K562 (cell line): ENCODE data around the gene DNAAF3. TPM values are rescaled to one million over a fixed set of nuclear protein-coding genes. Genes with fewer than 3 reads are reported as not detected.

ENCODE experiments used
- ARNT ChIP-seq, 2 experiments: fragments of 450-650 bp; IDR thresholded peaks; 2 replicates each; pipeline ENCODE4 v1.6.1; 2016; ENCODE audit warnings: mild to moderate bottlenecking in 1 of 2
- CBFB ChIP-seq: sonication (generic); formaldehyde crosslinking; IDR thresholded peaks from 2 replicates; pipeline ENCODE4 v1.4.0; 2020; ENCODE audit warnings: mild to moderate bottlenecking, missing genetic modification reagents
- DNMT1 ChIP-seq: fragments of 450-650 bp; IDR thresholded peaks from 2 replicates; pipeline ENCODE4 v1.6.1; 2016; ENCODE audit warnings: antibody characterized with exemption, mild to moderate bottlenecking
- ELF4 ChIP-seq: fragments of 450-650 bp; formaldehyde crosslinking; IDR thresholded peaks from 2 replicates; pipeline ENCODE4 v1.4.0; 2022; ENCODE audit warnings: missing genetic modification characterization
- ERF ChIP-seq: fragments of 450-650 bp; formaldehyde crosslinking; IDR thresholded peaks from 2 replicates; pipeline ENCODE4 v1.4.0; 2020; ENCODE audit warnings: mild to moderate bottlenecking, mixed read lengths
- FIP1L1 ChIP-seq: fragments of 200-400 bp; formaldehyde crosslinking; IDR thresholded peaks from 2 replicates; pipeline ENCODE4 v1.6.1; 2018; ENCODE audit warnings: mild to moderate bottlenecking, low read depth, low read length; ENCODE audit not compliant: poor library complexity, severe bottlenecking
- HDAC1 ChIP-seq, 2 experiments: fragments of 450-650 bp; IDR thresholded peaks; 2 replicates each; pipeline ENCODE4 v1.6.1; 2016 to 2017; ENCODE audit warnings: inconsistent platforms in 1 of 2, mild to moderate bottlenecking in 1 of 2, moderate library complexity in 1 of 2
- MED1 ChIP-seq: sonication (generic); formaldehyde crosslinking; IDR thresholded peaks from 2 replicates; pipeline ENCODE4 v1.8.1; 2023; ENCODE audit warnings: missing genetic modification reagents, borderline replicate concordance
- RB1 ChIP-seq: fragments of 450-650 bp; IDR thresholded peaks from 2 replicates; pipeline ENCODE4 v1.6.1; 2017; ENCODE audit warnings: low read depth, mild to moderate bottlenecking
- RFX7 ChIP-seq: fragments of 250-450 bp; sonication (Bioruptor Pico); IDR thresholded peaks from 2 replicates; pipeline ENCODE4 v1.5.1; 2021; ENCODE audit warnings: mild to moderate bottlenecking
- SMARCC2 ChIP-seq: fragments of 450-650 bp; IDR thresholded peaks from 2 replicates; pipeline ENCODE4 v1.6.1; 2017; ENCODE audit warnings: antibody characterized with exemption, moderate library complexity, mild to moderate bottlenecking, low read depth
- YY1 ChIP-seq, 3 experiments: IDR thresholded peaks; 2 replicates each; pipeline ENCODE4 v1.6.1; 2011; ENCODE audit warnings: low read length in 2 of 3, mild to moderate bottlenecking in 2 of 3, moderate library complexity in 2 of 3, borderline replicate concordance in 1 of 3, control low read depth in 1 of 3, low read depth in 1 of 3; ENCODE audit not compliant: insufficient read depth in 3 of 3, insufficient replicate concordance in 2 of 3, control insufficient read depth in 1 of 3, insufficient read length in 1 of 3; ENCODE audit errors: extremely low read depth in 1 of 3
- ZNF124 ChIP-seq: sonication (generic); formaldehyde crosslinking; IDR thresholded peaks from 2 replicates; pipeline ENCODE4 v1.8.1; 2022; ENCODE audit warnings: missing genetic modification reagents
- ZNF134 ChIP-seq: fragments of 250-450 bp; sonication (Bioruptor Pico); conservative IDR thresholded peaks from 2 replicates; pipeline ENCODE4 v1.4.0; 2020
- ZNF696 ChIP-seq: fragments of 250-450 bp; sonication (Bioruptor Pico); conservative IDR thresholded peaks from 2 replicates; pipeline ENCODE4 v1.4.0; 2020; ENCODE audit warnings: mild to moderate bottlenecking, moderate library complexity
- polyA plus RNA-seq, 8 experiments: library from polyadenylated mRNA; depleted of rRNA in 4 of 8; stranded (reverse) in 5 of 8; unstranded in 3 of 8; fragments of >200 nt; fragmentation: Nextera tagmentation in 2 of 8; fragmentation: Illumina TruSeq in 1 of 8; extraction: Ambion mirVana in 2 of 8; extraction: Trizol in 1 of 8; gene quantifications; 2 replicates each; pipeline versions ENCODE4 v1.2.1 to v1.2.3, GENCODE V29; 2011 to 2014; ENCODE audit warnings: inconsistent platforms in 1 of 8, missing spikeins in 1 of 8
- total RNA-seq, 7 experiments: library from RNA; depleted of rRNA in 6 of 7; stranded (reverse); fragments of >200 nt in 6 of 7; fragmentation: Illumina TruSeq in 2 of 7; extraction: Trizol in 2 of 7; gene quantifications; 2 replicates each; pipeline versions ENCODE4 v1.2.1 to v1.2.3, GENCODE V29; 2011 to 2021; ENCODE audit warnings: low replicate concordance in 1 of 7
- TF ChIP-seq, protein P1 (sequence below): fragments of 250-450 bp; sonication (Bioruptor Pico); IDR thresholded peaks from 2 replicates; pipeline ENCODE4 v1.8.0; 2021; ENCODE audit warnings: moderate library complexity, mild to moderate bottlenecking, inconsistent platforms
- TF ChIP-seq, protein P2 (sequence below): fragments of 450-650 bp; IDR thresholded peaks from 2 replicates; pipeline ENCODE4 v1.6.1; 2017; ENCODE audit warnings: antibody characterized with exemption
- TF ChIP-seq, protein P3 (sequence below), 2 experiments: IDR thresholded peaks; 2 replicates each; pipeline ENCODE4 v1.6.1; 2011; ENCODE audit warnings: borderline replicate concordance in 1 of 2, control low read depth in 1 of 2, low read depth in 1 of 2, low read length in 1 of 2, mild to moderate bottlenecking in 1 of 2, mixed read lengths in 1 of 2, moderate library complexity in 1 of 2; ENCODE audit not compliant: insufficient read depth in 1 of 2, insufficient read length in 1 of 2, poor library complexity in 1 of 2, severe bottlenecking in 1 of 2; ENCODE audit errors: extremely low read depth in 1 of 2
- TF ChIP-seq, protein P4 (sequence below): fragments of 250-450 bp; sonication (Bioruptor Pico); IDR thresholded peaks from 2 replicates; pipeline ENCODE4 v1.8.0; 2022; ENCODE audit warnings: inconsistent platforms
- TF ChIP-seq, protein P5 (sequence below): sonication (generic); formaldehyde crosslinking; IDR thresholded peaks from 2 replicates; pipeline ENCODE4 v1.8.0; 2022; ENCODE audit warnings: mild to moderate bottlenecking, missing genetic modification reagents

DNAAF3 gene
- total and polyA plus RNA-seq, 9 of the 15 experiments (the other 6 are each of a cell fraction or from before 2014, with no cell fraction given): 21.6 to 61.5 (median 43.0) TPM

DNA sequence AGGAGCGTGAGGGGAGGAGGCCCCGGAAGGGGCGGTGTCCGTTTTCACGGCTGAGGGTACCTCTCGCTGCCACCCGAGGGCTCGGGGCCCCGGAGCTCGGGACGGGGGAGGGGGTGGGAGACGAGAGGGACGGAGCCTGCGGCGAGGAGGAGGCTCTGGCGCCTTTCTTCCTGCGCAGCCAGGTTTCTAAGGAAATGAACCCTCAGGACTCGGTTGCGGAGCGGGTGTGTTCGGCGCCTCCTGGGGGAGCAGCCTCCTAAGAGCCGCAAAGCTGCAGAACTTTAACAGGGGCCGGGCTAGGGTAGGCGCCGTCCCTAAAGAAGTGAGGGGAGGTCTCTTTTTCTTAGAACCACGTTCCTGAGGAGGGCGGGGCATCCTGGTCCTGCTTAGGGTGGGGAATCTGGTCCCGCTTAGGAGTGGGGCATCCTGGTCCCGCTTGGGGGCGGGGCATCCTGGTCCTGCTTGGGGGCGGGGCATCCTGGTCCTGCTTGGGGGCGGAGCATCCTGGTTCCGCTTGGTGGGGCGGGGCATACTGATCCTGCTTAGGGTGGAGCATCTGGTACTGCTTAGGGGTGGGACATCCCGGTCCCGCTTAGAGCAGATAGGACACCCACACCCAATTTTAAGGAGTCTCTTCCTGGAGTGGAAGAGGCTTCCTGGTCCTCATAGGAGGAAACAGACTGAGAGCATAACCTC, 7.4 kb upstream of the DNAAF3 start (continued):
- TF ChIP-seq ARNT (IDR thresholded peaks at IDR 0.05): no peak
- TF ChIP-seq RFX7 (CRISPR knock-in tag): no peak
- TF ChIP-seq HDAC1 (IDR thresholded peaks at IDR 0.05): peak in 1 of 2 experiments; percentile 27; a peak in 2 of 4 replicates
- no peak for TF ChIP-seq ZNF134 (CRISPR knock-in tag)
- TF ChIP-seq FIP1L1: no peak
- TF ChIP-seq MED1 (CRISPR knock-in tag): no peak
- TF ChIP-seq SMARCC2: no peak
- TF ChIP-seq, protein P1, sequence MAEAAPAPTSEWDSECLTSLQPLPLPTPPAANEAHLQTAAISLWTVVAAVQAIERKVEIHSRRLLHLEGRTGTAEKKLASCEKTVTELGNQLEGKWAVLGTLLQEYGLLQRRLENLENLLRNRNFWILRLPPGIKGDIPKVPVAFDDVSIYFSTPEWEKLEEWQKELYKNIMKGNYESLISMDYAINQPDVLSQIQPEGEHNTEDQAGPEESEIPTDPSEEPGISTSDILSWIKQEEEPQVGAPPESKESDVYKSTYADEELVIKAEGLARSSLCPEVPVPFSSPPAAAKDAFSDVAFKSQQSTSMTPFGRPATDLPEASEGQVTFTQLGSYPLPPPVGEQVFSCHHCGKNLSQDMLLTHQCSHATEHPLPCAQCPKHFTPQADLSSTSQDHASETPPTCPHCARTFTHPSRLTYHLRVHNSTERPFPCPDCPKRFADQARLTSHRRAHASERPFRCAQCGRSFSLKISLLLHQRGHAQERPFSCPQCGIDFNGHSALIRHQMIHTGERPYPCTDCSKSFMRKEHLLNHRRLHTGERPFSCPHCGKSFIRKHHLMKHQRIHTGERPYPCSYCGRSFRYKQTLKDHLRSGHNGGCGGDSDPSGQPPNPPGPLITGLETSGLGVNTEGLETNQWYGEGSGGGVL: no peak
- TF ChIP-seq, protein P2, sequence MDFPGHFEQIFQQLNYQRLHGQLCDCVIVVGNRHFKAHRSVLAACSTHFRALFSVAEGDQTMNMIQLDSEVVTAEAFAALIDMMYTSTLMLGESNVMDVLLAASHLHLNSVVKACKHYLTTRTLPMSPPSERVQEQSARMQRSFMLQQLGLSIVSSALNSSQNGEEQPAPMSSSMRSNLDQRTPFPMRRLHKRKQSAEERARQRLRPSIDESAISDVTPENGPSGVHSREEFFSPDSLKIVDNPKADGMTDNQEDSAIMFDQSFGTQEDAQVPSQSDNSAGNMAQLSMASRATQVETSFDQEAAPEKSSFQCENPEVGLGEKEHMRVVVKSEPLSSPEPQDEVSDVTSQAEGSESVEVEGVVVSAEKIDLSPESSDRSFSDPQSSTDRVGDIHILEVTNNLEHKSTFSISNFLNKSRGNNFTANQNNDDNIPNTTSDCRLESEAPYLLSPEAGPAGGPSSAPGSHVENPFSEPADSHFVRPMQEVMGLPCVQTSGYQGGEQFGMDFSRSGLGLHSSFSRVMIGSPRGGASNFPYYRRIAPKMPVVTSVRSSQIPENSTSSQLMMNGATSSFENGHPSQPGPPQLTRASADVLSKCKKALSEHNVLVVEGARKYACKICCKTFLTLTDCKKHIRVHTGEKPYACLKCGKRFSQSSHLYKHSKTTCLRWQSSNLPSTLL: no peak
- TF ChIP-seq CBFB: no peak
- no peak for TF ChIP-seq DNMT1
- TF ChIP-seq ZNF124 (CRISPR knock-in tag): no peak
- no peak for TF ChIP-seq ZNF696 (CRISPR knock-in tag)
- TF ChIP-seq YY1 (IDR thresholded peaks at IDR 0.05; ENCODE audit: borderline replicate concordance in 1 of 3, control insufficient read depth in 1 of 3, extremely low read depth in 1 of 3, insufficient read depth in 3 of 3, insufficient read length in 1 of 3, insufficient replicate concordance in 2 of 3, low read depth in 1 of 3, low read length in 2 of 3): no peak
- TF ChIP-seq, protein P3, sequence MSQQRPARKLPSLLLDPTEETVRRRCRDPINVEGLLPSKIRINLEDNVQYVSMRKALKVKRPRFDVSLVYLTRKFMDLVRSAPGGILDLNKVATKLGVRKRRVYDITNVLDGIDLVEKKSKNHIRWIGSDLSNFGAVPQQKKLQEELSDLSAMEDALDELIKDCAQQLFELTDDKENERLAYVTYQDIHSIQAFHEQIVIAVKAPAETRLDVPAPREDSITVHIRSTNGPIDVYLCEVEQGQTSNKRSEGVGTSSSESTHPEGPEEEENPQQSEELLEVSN (IDR thresholded peaks at IDR 0.05; ENCODE audit: borderline replicate concordance in 1 of 2, extremely low read depth in 1 of 2, insufficient read depth in 1 of 2, insufficient read length in 1 of 2, low read depth in 1 of 2, low read length in 1 of 2, poor library complexity in 1 of 2, severe bottlenecking in 1 of 2): no peak
- TF ChIP-seq ELF4 (CRISPR knock-in tag): no peak
- peak; percentile 6; the same call in 1 of the 2 replicates for TF ChIP-seq RB1
- TF ChIP-seq, protein P4, sequence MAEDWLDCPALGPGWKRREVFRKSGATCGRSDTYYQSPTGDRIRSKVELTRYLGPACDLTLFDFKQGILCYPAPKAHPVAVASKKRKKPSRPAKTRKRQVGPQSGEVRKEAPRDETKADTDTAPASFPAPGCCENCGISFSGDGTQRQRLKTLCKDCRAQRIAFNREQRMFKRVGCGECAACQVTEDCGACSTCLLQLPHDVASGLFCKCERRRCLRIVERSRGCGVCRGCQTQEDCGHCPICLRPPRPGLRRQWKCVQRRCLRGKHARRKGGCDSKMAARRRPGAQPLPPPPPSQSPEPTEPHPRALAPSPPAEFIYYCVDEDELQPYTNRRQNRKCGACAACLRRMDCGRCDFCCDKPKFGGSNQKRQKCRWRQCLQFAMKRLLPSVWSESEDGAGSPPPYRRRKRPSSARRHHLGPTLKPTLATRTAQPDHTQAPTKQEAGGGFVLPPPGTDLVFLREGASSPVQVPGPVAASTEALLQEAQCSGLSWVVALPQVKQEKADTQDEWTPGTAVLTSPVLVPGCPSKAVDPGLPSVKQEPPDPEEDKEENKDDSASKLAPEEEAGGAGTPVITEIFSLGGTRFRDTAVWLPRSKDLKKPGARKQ: no peak
- TF ChIP-seq ERF (CRISPR knock-in tag): no peak
- TF ChIP-seq, protein P5, sequence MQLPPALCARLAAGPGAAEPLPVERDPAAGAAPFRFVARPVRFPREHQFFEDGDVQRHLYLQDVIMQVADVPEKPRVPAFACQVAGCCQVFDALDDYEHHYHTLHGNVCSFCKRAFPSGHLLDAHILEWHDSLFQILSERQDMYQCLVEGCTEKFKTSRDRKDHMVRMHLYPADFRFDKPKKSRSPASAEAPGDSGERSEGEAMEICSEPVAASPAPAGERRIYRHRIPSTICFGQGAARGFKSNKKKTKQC: 0 out of 2 replicates have a peak, but pooled peaks have one; percentile 22
